ENCODE data around the gene BAZ1A.

GRCh38 chr14:34713681-34714319 is 161.4 kb downstream of the BAZ1A start:
- TF ChIP-seq CTCF (IDR thresholded peaks at IDR 0.05) (no peak), POLR2A (IDR thresholded peaks at IDR 0.05) (peak in 1 of 2 donors; percentile 18)

Measured in heart left ventricle (tissue), 13 donors.